GM06990 (cell line): ENCODE results near the gene NLRP9.

Experiments used
- DNase-seq: peaks from one replicate; pipeline ENCODE4 v3.0.0-alpha.2; 2011; ENCODE audit not compliant: insufficient read length; ENCODE audit errors: extremely low read depth
- H3K27me3 ChIP-seq: replicated peaks from 2 replicates; pipeline ENCODE4 v1.6.0; 2011; ENCODE audit warnings: low read length; ENCODE audit not compliant: control insufficient read depth, insufficient read depth
- H3K36me3 ChIP-seq: 2 replicates; pipeline ENCODE4 v1.5.1; 2011; ENCODE audit warnings: low read length; ENCODE audit not compliant: control insufficient read depth, insufficient read depth
- H3K4me3 ChIP-seq: replicated peaks from 2 replicates; pipeline ENCODE4 v1.5.1; 2011; ENCODE audit warnings: low read depth, mild to moderate bottlenecking, control low read depth, low read length
- TF ChIP-seq, protein P1 (sequence below): IDR thresholded peaks from 2 replicates; pipeline ENCODE4 v1.5.1; 2011; ENCODE audit warnings: low read length, control low read depth, mild to moderate bottlenecking, inconsistent platforms; ENCODE audit not compliant: insufficient read depth, poor library complexity, severe bottlenecking

NLRP9 gene

DNA sequence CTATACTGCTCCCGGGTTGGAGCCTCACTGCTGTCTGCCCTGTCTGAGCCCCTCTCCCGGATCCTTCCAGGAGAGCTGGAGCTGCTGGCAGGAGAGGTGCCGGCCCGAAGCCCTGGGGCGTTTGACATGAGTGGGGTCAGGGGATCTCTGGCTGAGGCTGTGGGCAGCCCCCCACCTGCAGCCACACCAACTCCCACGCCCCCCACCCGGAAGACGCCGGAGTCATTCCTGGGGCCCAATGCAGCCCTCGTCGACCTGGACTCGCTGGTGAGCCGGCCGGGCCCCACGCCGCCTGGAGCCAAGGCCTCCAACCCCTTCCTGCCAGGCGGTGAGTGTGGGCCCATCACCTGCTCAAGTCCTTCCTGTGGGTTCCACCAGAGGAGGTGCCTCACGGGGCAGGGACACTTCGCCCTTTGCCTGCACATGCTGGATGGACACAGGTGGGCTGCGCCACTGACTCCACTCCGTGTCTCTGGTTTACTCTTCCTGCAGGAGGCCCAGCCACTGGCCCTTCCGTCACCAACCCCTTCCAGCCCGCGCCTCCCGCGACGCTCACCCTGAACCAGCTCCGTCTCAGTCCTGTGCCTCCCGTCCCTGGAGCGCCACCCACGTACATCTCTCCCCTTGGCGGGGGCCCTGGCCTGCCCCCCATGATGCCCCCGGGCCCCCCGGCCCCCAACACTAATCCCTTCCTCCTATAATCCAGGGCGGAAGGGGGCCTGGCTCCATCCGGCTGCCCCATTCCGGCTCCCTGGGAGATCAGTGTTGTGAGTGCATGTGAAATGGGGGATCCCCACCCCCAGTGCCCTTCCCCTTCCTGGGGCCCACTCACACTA lies 43.3 kb downstream of the NLRP9 start:
- Histone ChIP-seq H3K4me3 (no peak overlapping the region), H3K27me3 (no peaks in the 10 kb centered on the region), H3K36me3 (peaks cover 44% of the 10 kb centered on the region)
- no peak for DNase-seq
- TF ChIP-seq, protein P1, sequence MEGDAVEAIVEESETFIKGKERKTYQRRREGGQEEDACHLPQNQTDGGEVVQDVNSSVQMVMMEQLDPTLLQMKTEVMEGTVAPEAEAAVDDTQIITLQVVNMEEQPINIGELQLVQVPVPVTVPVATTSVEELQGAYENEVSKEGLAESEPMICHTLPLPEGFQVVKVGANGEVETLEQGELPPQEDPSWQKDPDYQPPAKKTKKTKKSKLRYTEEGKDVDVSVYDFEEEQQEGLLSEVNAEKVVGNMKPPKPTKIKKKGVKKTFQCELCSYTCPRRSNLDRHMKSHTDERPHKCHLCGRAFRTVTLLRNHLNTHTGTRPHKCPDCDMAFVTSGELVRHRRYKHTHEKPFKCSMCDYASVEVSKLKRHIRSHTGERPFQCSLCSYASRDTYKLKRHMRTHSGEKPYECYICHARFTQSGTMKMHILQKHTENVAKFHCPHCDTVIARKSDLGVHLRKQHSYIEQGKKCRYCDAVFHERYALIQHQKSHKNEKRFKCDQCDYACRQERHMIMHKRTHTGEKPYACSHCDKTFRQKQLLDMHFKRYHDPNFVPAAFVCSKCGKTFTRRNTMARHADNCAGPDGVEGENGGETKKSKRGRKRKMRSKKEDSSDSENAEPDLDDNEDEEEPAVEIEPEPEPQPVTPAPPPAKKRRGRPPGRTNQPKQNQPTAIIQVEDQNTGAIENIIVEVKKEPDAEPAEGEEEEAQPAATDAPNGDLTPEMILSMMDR = no peak

DNA sequence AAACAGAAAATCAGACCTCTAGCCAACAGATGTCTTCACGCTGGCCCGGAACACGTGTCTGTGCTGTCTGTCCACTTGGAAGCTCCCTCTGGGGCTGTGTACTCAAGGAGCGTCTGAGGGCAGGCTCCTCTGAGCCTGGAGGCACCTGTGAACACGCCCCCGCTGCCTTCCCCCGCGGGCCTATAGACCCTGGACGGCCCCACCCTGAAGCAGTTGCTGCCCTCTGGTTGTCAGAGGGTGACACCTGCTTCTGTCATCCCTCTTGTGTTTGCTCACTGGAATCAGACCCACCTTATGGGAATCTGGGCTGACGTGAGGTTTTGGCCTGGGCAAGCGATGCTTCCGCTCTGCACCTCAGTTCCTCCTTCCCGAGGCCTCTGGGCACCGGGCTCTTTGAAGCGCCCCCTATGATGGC lies 44.0 kb downstream of the NLRP9 start:
- Histone ChIP-seq H3K36me3 (peaks cover 49% of the 10 kb centered on the region), H3K4me3 (no peak overlapping the region), H3K27me3 (no peaks in the 10 kb centered on the region)
- TF ChIP-seq, protein P1 = no peak
- DNase-seq = no peak

DNA sequence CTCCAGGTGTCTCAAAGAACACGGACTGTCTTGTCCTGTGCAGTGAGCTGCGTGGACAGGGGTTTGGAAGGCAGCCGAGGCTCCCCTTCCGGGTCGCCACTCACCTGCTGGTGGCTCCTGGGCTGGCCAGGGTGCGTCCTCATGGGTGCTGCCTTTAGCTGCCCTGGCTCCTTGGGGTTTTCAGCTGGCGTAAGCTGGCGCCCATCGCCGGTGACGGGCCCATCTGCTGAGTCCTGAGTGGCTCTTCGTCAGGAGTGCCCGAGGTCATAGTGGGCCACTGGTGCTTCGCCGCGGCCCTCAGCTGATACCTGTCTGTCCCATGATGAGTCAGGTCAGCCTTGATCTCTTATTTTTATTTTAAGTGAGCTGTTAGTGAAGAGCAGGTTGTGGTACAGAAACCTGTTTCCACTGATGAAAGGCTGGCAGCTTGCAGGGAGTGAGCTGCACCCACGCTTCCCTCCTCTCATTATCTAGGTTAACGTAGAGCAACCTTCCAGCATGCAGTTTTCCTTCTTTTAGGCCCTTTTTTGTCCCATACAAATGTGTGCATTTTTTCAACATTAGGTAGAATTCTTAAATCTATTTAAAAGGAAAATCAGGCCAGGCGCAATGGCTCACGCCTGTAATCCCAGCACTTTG lies 44.7 kb downstream of the NLRP9 start:
- Histone ChIP-seq H3K27me3 (no peaks in the 10 kb centered on the region), H3K36me3 (peaks cover 52% of the 10 kb centered on the region), H3K4me3 (no peak overlapping the region)
- TF ChIP-seq, protein P1 = no peak
- DNase-seq = no peak

DNA sequence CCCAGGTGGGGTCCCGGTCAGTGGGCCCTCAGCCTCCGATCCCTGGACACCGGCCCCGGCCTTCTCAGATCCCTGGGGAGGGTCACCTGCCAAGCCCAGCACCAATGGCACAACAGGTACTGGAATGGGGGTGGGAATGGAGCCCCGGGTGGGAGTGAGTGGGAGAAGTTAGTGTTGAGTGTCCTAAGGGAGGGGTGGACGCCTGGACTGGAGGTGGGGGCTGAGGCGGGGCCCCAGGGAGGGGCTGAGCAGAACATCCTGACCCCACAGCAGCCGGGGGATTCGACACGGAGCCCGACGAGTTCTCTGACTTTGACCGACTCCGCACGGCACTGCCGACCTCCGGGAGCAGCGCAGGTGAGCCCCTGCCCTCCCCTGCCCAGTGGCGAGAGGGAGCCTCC lies 45.5 kb downstream of the NLRP9 start:
- Histone ChIP-seq H3K4me3 (no peak overlapping the region), H3K27me3 (no peaks in the 10 kb centered on the region), H3K36me3 (peaks cover 56% of the 10 kb centered on the region)
- TF ChIP-seq, protein P1 = no peak
- no peak for DNase-seq

DNA sequence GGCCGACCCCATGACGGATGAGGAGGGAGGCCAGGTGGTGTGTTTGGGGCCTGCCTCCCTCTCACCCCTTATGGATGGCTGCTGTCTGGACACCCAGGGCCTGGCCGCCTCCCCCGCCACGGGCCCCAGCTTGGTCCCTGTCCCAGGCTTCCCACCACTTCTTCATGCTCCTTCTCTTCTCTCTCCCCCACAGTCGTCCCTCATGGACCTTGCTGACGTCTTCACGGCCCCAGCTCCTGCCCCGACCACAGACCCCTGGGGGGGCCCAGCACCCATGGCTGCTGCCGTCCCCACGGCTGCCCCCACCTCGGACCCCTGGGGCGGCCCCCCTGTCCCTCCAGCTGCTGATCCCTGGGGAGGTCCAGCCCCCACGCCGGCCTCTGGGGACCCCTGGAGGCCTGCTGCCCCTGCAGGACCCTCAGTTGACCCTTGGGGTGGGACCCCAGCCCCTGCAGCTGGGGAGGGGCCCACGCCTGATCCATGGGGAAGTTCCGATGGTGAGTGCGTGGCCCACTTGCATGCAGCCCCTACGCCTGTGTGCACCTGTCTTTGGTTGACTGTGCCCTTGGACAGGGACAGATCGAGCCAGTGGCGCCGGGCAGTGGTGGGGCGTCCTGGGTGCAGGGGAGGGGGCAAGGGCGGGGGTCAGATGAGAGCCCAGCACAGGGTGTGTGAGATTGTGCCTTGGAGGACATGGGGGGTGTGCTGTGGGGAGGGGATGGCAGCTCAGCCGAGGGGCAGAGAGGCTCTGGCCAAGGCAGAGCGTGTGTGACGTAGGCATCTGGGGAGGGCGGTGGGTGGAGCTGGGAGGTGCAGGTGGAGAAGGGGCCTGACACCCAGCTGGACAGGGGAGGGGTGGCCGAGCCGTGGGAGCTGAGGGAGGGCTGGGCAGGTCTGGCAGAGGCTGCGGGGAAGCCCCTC lies 46.4 kb downstream of the NLRP9 start:
- peaks cover 58% of the 10 kb centered on the region for H3K36me3 ChIP-seq
- TF ChIP-seq, protein P1 = no peak
- no peak for DNase-seq

More for the DNA sequence above, 46.4 kb downstream of the NLRP9 start:
- no peaks in the 10 kb centered on the region for H3K27me3 ChIP-seq
- no peak overlapping the region for H3K4me3 ChIP-seq
